Measurements from ENCODE around the gene EPC2.

DNA sequence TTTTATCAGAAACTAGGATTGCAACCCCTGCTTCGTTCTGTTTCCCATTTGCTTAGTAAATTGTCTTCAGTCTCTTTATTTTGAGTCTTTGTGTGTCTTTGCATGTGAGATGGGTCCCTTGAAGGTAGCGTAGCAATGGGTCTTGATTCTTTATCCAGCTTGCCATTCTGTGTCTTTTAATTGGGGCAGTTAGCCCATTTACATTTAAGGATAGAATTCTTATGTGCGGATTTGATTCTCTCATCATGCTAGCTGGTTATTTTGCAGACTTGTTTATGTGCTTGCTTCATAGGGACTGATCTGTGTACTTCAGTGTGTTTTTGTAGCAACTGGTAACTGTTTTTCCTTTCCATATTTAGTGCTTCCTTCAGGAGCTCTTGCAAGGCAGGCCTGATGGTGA is 73.5 kb downstream of the EPC2 start:
- no peak for TF ChIP-seq EZH2phosphoT487 (IDR thresholded peaks at IDR 0.05; ENCODE audit: insufficient read depth, low read depth)
- TF ChIP-seq EZH2 (IDR thresholded peaks at IDR 0.05; ENCODE audit: insufficient read depth, poor library complexity, severe bottlenecking): no peak

All from GM23248 (cell line).